IPS DF 6.9 (cell line): ENCODE results near the gene KIFBP.
"Not testable (repeated sequence)": the region's sequence is repeated elsewhere in the genome, so short reads cannot be mapped to it uniquely, and the experiment has no call there.

Source experiments
- DNase-seq: peaks from one replicate; pipeline ENCODE4 v3.0.0-alpha.2; 2013; ENCODE audit warnings: low read depth, low spot score
- H3K27ac ChIP-seq: one replicate; pipeline ENCODE4 v1.5.1; 2013; ENCODE audit warnings: low read length, control low read depth
- H3K27me3 ChIP-seq: 2 replicates; pipeline ENCODE4 v1.6.1; 2013; ENCODE audit warnings: mild to moderate bottlenecking, low read length; ENCODE audit not compliant: control insufficient read depth, insufficient read depth
- H3K36me3 ChIP-seq: 2 replicates; pipeline ENCODE4 v1.6.1; 2013; ENCODE audit warnings: low read length; ENCODE audit not compliant: control insufficient read depth, insufficient read depth
- H3K4me1 ChIP-seq: 2 replicates; pipeline ENCODE4 v1.6.1; 2013; ENCODE audit warnings: low read length; ENCODE audit not compliant: control insufficient read depth, insufficient read depth
- H3K4me3 ChIP-seq: 2 replicates; pipeline ENCODE4 v1.5.1; 2013; ENCODE audit warnings: mild to moderate bottlenecking, low read length
- H3K9me3 ChIP-seq: 2 replicates; pipeline ENCODE4 v1.6.1; 2013; ENCODE audit warnings: low read length, inconsistent platforms; ENCODE audit not compliant: control insufficient read depth, insufficient read depth
- WGBS: extraction: QIAGEN DNeasy Blood & Tissue Kit; methylation state at CpG from one replicate; pipeline ENCODE4 v1.1.7; 2013; ENCODE audit warnings: mixed read lengths, missing lambda C conversion rate; ENCODE audit not compliant: insufficient read length, insufficient coverage; 5-methylcytosine and 5-hydroxymethylcytosine counted together

The KIFBP gene

GRCh38 chr10:69025370-69025896, 36.8 kb downstream of the KIFBP start:
- H3K4me1 ChIP-seq = no peaks in the 10 kb centered on the region
- no peaks in the 10 kb centered on the region for H3K36me3 ChIP-seq
- no CpG with 5 or more reads among the region's 4 CpGs for WGBS
- H3K27ac ChIP-seq = no peak overlapping the region
- H3K27me3 ChIP-seq = no peaks in the 10 kb centered on the region
- no peak for DNase-seq
- no peaks in the 10 kb centered on the region for H3K9me3 ChIP-seq
- no peak overlapping the region for H3K4me3 ChIP-seq

DNA sequence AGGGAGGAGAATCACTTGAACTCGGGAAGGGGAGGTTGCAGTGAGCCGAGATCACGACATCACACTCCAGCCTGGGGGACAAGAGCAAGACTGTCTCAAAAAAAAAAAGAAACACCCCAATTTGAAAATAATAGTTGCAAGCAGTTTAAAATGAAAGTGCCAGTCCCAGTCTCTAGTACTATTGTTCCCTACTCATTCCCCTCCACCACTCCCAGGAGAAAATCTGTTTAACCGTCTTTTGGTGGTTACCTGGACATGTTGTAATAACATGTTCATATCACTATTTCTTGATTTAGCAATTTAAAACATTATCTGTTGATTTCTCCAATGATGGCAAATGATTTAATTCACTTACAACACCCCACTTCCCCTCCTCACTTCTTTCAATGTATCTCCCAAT, 44.7 kb downstream of the KIFBP start:
- DNase-seq = no peak
- Histone ChIP-seq H3K4me3 (no peak overlapping the region), H3K36me3 (no peaks in the 10 kb centered on the region), H3K27ac (no peak overlapping the region), H3K27me3 (no peaks in the 10 kb centered on the region), H3K9me3 (no peaks in the 10 kb centered on the region), H3K4me1 (no peaks in the 10 kb centered on the region)
- no CpG with 5 or more reads among the region's 4 CpGs for WGBS

DNA sequence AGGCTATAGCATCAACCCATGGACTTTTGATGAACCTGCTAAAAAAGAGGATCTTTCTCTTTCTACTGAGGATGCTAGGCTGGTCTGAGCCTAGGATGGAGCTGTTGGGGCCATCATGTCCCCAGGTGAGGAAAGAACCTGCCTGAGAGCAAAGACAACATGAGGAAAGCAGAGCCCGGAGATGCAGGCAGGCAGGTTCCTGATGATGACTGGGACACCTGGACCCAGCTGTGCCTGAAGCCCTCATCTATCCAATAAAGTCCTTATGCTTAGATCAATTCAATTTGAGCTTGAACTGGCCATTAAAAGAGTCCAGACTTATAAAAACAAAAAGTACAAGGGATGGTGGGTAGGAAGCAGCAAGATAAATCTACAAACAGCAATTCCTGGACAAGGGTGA, 48.9 kb downstream of the KIFBP start:
- H3K4me1 ChIP-seq = no peaks in the 10 kb centered on the region
- WGBS = no CpG with 5 or more reads among the region's 1 CpG
- H3K27ac ChIP-seq = no peak overlapping the region
- H3K27me3 ChIP-seq = no peaks in the 10 kb centered on the region
- H3K4me3 ChIP-seq = no peak overlapping the region
- H3K9me3 ChIP-seq = no peaks in the 10 kb centered on the region
- no peak for DNase-seq
- no peaks in the 10 kb centered on the region for H3K36me3 ChIP-seq

DNA sequence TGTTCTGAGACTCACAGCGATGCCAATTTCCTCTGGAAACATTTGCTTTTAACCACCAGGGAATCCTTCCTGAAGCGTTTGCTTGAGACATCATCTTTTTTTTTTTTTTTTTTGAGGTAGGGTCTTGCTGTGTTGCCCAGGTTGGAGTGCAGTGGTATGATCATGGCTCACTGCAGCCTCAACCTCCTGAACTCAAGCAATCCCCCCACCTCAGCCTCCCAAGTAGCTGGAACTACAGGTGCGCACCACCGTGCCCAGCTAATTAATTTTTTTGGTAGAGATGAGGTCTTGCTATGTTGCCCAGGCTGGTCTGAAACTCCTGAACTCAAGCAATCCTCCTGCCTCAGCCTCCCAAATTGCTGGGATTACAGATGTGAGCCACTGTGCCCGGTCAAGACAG, 52.3 kb downstream of the KIFBP start:
- not testable (repeated sequence) for H3K36me3 ChIP-seq, H3K4me1 ChIP-seq, H3K9me3 ChIP-seq, H3K27ac ChIP-seq, H3K27me3 ChIP-seq, H3K4me3 ChIP-seq, DNase-seq
- no CpG with 5 or more reads among the region's 5 CpGs for WGBS

- DNase-seq = no peak
- Histone ChIP-seq H3K9me3 (no peaks in the 10 kb centered on the region), H3K4me1 (no peaks in the 10 kb centered on the region), H3K27ac (no peak overlapping the region), H3K36me3 (no peaks in the 10 kb centered on the region), H3K4me3 (no peak overlapping the region), H3K27me3 (no peaks in the 10 kb centered on the region)
- no CpG with 5 or more reads among the region's 5 CpGs for WGBS
Measured at GRCh38 chr10:69042417-69042816, 53.8 kb downstream of the KIFBP start.

DNA sequence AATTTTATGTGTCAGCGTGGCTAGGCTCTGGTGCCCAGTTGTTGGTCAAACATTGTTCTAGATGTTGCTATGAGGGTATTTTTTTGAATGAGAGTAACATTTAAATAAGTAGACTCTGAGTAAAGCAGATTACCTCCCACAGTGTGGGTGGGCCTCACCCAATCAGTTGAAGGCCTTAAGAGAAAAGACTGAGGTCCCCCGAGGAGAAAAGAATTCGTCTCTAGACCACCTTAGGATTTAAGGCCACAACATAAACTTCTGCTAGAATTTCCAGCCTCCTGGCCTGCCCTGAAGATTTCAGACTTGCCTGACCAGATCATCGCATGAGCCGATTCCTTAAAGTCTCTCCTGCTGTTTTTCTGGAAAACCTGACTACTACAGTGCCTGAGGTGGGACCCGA, 54.2 kb downstream of the KIFBP start:
- Histone ChIP-seq H3K27ac (no peak overlapping the region), H3K4me3 (no peak overlapping the region), H3K36me3 (no peaks in the 10 kb centered on the region), H3K9me3 (no peaks in the 10 kb centered on the region), H3K4me1 (no peaks in the 10 kb centered on the region), H3K27me3 (no peaks in the 10 kb centered on the region)
- WGBS = no CpG with 5 or more reads among the region's 6 CpGs
- no peak for DNase-seq

- no peak for DNase-seq
- H3K4me1 ChIP-seq = no peaks in the 10 kb centered on the region
- no CpG with 5 or more reads among the region's 10 CpGs for WGBS
- H3K9me3 ChIP-seq = no peaks in the 10 kb centered on the region
- H3K27me3 ChIP-seq = no peaks in the 10 kb centered on the region
- H3K27ac ChIP-seq = no peak overlapping the region
- H3K36me3 ChIP-seq = no peaks in the 10 kb centered on the region
- H3K4me3 ChIP-seq = no peak overlapping the region
Measured at GRCh38 chr10:69043931-69044531, 55.4 kb downstream of the KIFBP start.

DNA sequence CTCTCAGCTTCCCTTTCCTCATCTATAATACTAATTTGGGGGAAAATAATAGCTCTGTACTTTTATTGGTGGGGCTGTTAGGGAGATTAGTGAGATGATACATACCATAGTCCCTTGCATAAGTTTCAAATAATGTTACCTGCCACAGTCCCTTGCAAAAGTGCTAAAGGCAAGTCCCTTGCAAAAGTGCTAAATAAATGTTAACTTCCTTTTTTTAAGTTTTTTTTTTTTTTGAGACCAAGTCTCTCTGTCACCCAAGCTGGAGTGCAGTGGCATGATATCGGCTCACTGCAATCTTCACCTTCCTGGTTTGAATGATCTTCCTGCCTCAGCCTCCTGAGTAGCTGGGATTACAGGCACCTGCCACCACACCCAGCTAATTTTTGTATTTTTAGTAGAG, 55.9 kb downstream of the KIFBP start:
- no CpG with 5 or more reads among the region's 1 CpG for WGBS
- Histone ChIP-seq H3K27ac (no peak overlapping the region), H3K27me3 (no peaks in the 10 kb centered on the region), H3K4me1 (no peaks in the 10 kb centered on the region), H3K36me3 (no peaks in the 10 kb centered on the region), H3K4me3 (no peak overlapping the region), H3K9me3 (no peaks in the 10 kb centered on the region)
- no peak for DNase-seq

GRCh38 chr10:69045441-69046300, 57.1 kb downstream of the KIFBP start:
- H3K4me1 ChIP-seq = no peaks in the 10 kb centered on the region
- H3K27me3 ChIP-seq = no peaks in the 10 kb centered on the region
- no peak for DNase-seq
- no peaks in the 10 kb centered on the region for H3K36me3 ChIP-seq
- no peak overlapping the region for H3K4me3 ChIP-seq
- no peaks in the 10 kb centered on the region for H3K9me3 ChIP-seq
- WGBS = no CpG with 5 or more reads among the region's 6 CpGs
- no peak overlapping the region for H3K27ac ChIP-seq

- no CpG with 5 or more reads among the region's 4 CpGs for WGBS
- no peaks in the 10 kb centered on the region for H3K9me3 ChIP-seq
- no peaks in the 10 kb centered on the region for H3K4me1 ChIP-seq
Measured at GRCh38 chr10:69047111-69047832, 58.7 kb downstream of the KIFBP start.

More at GRCh38 chr10:69047111-69047832, 58.7 kb downstream of the KIFBP start:
- no peaks in the 10 kb centered on the region for H3K27me3 ChIP-seq
- H3K4me3 ChIP-seq = no peak overlapping the region
- no peak for DNase-seq
- H3K36me3 ChIP-seq = no peaks in the 10 kb centered on the region
- H3K27ac ChIP-seq = no peak overlapping the region
